Kidney (tissue), 22 donors: ENCODE measurements around the gene IL36G. TPM values are rescaled to one million over a fixed set of nuclear protein-coding genes. Genes with fewer than 3 reads are reported as not detected.
"Not testable (repeated sequence)": the region's sequence is repeated elsewhere in the genome, so short reads cannot be mapped to it uniquely, and the experiment has no call there.

ENCODE experiments used
- DNase-seq, 5 donors: peaks; one replicate each; pipeline ENCODE4 v3.0.0-alpha.2; 2013 to 2020
- FAIRE-seq: peaks from 2 replicates; lab custom pipeline; 2012; peaks lifted over from hg19 to GRCh38; lab: Jason Lieb, UNC
- H3K27ac ChIP-seq, 2 donors: one replicate each; pipeline ENCODE4 v1.7.0; 2013; ENCODE audit warnings: low read depth in 2 of 2, low read length in 2 of 2, inconsistent platforms in 1 of 2
- H3K27me3 ChIP-seq: one replicate; pipeline ENCODE4 v1.7.1; 2013; ENCODE audit warnings: low read length, inconsistent platforms; ENCODE audit not compliant: control insufficient read depth, insufficient read depth
- H3K36me3 ChIP-seq, 3 donors: one replicate each; pipeline versions ENCODE4 v1.7.0 to v1.7.1; 2013; ENCODE audit warnings: low read length in 3 of 3, control low read depth in 1 of 3, inconsistent platforms in 1 of 3; ENCODE audit not compliant: insufficient read depth in 3 of 3, control insufficient read depth in 2 of 3
- H3K4me1 ChIP-seq, 3 donors: one replicate each; pipeline versions ENCODE4 v1.7.0 to v1.7.1; 2013; ENCODE audit warnings: low read length in 3 of 3, inconsistent platforms in 1 of 3, low read depth in 1 of 3; ENCODE audit not compliant: control insufficient read depth in 2 of 3, insufficient read depth in 2 of 3
- H3K4me3 ChIP-seq, 3 donors: one replicate each; pipeline versions ENCODE4 v1.7.0 to v1.8.1; 2013; ENCODE audit warnings: low read length in 3 of 3, control low read depth in 1 of 3, inconsistent platforms in 1 of 3
- H3K9ac ChIP-seq, 3 donors: one replicate each; pipeline versions ENCODE4 v1.7.0 to v1.7.1; 2013; ENCODE audit warnings: low read length in 3 of 3, control low read depth in 1 of 3, inconsistent platforms in 1 of 3
- H3K9me3 ChIP-seq, 3 donors: one replicate each; pipeline versions ENCODE4 v1.7.0 to v1.7.1; 2013; ENCODE audit warnings: low read length in 3 of 3, control low read depth in 1 of 3, inconsistent platforms in 1 of 3; ENCODE audit not compliant: control insufficient read depth in 2 of 3, insufficient read depth in 1 of 3
- intact Hi-C: fragments of 100-400 bp; cut with DNase I; formaldehyde crosslinking; loops from one replicate; pipeline ENCODE4 v1.11.1; 2022
- long read RNA-seq, 10 donors: library from polyadenylated mRNA in 1 of 10; unstranded in 1 of 10; transcript quantifications; one replicate each; pipeline ENCODE4 v2.0.0 and lab custom pipeline, GENCODE V29; 2021 to 2026
- polyA plus RNA-seq: library from polyadenylated mRNA; stranded (reverse); fragments of 350-450 nt; fragmentation: Illumina TruSeq; extraction: RNeasy Lipid Tissue Mini Kit (QIAGEN cat#74804); gene quantifications from one replicate; pipeline ENCODE4 v1.2.3, GENCODE V29; 2014; ENCODE audit warnings: low read depth, low replicate concordance; ENCODE audit not compliant: insufficient read depth
- total RNA-seq: library from RNA; stranded (reverse); fragmentation: NEBNext Ultra II Directional; extraction: Animal tissue kit (Norgen Biotek cat#: 25700); gene quantifications from one replicate; pipeline ENCODE4 v1.2.1, GENCODE V29; 2021
- TF ChIP-seq, protein P1 (sequence below): IDR thresholded peaks from 3 replicates; pipeline ENCODE4 v1.5.1; 2012; ENCODE audit warnings: mild to moderate bottlenecking, moderate library complexity, borderline replicate concordance; ENCODE audit not compliant: insufficient read depth; ENCODE audit errors: extremely low read depth
- donor health status: control.
- donor health status: control.
- donor health status: control.
- donor health status: control.
- donor health status: control.
- donor health status: DM: yes; HTN: yes; CAD: no.
- donor health status: Normal renal cell carcinoma (clear cell type).

IL36G gene
- not detected for total RNA-seq
- 1.7 TPM for polyA plus RNA-seq
- long read RNA-seq, donor 1, result 0 reads
- long read RNA-seq, donor 2, result 0 reads
- long read RNA-seq, donor 3, result 0 reads
- long read RNA-seq, donor 4, result 0 reads
- long read RNA-seq, donor 5, result 0 reads
- long read RNA-seq, donor 6, result 0 reads
- long read RNA-seq, donor 7, result 0 reads
- long read RNA-seq, donor 8, result 0 reads
- long read RNA-seq, donor 9, result 0 reads
- long read RNA-seq, donor 10, result 0 reads

DNA sequence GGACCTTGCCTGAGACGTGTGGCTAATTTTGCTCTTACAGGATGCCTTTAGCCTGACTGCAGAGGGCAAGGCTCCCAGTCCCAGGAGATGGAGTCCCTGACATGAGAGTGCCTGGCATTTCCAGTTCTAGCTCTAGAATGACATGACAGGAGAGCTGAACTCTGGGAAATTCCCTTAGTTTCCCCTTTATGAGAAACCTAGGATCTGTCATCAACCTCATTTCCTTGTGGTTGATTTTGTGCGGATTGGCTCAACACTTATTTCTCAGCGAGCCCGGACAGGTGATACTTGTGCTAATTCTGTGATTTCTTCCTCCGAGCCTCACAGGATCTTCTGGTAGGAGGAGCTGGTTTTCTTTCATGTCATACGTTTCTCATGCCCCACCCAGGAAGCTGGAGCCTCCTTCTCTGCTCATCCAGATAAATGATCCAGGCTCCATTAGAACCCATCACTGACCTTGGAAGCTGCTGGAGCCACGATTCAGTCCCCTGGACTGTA is at the start of gene IL36G:
TSS of gene IL36G (plus strand) at position 448 of the 498 bp plus-strand sequence. CDS start 633 bp downstream, outside the sequence.
- DNase-seq, result no peak
- TF ChIP-seq, protein P1, sequence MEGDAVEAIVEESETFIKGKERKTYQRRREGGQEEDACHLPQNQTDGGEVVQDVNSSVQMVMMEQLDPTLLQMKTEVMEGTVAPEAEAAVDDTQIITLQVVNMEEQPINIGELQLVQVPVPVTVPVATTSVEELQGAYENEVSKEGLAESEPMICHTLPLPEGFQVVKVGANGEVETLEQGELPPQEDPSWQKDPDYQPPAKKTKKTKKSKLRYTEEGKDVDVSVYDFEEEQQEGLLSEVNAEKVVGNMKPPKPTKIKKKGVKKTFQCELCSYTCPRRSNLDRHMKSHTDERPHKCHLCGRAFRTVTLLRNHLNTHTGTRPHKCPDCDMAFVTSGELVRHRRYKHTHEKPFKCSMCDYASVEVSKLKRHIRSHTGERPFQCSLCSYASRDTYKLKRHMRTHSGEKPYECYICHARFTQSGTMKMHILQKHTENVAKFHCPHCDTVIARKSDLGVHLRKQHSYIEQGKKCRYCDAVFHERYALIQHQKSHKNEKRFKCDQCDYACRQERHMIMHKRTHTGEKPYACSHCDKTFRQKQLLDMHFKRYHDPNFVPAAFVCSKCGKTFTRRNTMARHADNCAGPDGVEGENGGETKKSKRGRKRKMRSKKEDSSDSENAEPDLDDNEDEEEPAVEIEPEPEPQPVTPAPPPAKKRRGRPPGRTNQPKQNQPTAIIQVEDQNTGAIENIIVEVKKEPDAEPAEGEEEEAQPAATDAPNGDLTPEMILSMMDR, result no peak
- H3K27ac ChIP-seq, result no peak within 1 kb of the TSS
- no peaks in the 10 kb centered on the region for H3K27me3 ChIP-seq
- intact Hi-C loops, result no loop called here
- no peak within 1 kb of the TSS for H3K4me3 ChIP-seq
- H3K4me1 ChIP-seq, result no peaks in the 10 kb centered on the region
- no peaks in the 10 kb centered on the region for H3K9me3 ChIP-seq
- H3K36me3 ChIP-seq, result no peaks in the 10 kb centered on the region
- no peak within 1 kb of the TSS for H3K9ac ChIP-seq
- FAIRE-seq, result no peak

DNA sequence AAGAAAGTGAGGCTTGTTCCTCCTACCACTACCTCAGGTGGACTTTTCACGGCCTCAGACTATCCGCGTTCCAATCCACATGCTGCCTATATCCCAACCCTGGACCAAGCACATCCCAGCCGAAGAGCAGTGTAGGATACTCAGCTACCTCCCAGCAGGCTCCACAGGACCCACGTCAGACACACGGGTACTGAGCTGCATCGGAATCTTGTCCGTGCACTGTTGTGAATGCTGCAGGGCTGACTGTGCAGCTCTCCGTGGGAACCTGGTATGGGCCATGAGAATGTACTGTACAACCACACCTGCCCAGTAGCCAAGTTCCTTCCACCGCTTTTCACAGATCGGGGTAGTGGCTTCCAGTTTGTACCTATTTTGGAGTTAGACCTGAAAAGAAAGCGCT is 44.5 kb upstream of the IL36G start:
- TF ChIP-seq, protein P1, result no peak
- Histone ChIP-seq H3K4me1 (no peaks in the 10 kb centered on the region), H3K9me3 (no peaks in the 10 kb centered on the region), H3K27me3 (no peaks in the 10 kb centered on the region), H3K36me3 (no peaks in the 10 kb centered on the region), H3K9ac (no peak overlapping the region), H3K27ac (no peak overlapping the region), H3K4me3 (no peak overlapping the region)
- intact Hi-C loops, result no loop called here
- DNase-seq, result no peak
- FAIRE-seq, result no peak

DNA sequence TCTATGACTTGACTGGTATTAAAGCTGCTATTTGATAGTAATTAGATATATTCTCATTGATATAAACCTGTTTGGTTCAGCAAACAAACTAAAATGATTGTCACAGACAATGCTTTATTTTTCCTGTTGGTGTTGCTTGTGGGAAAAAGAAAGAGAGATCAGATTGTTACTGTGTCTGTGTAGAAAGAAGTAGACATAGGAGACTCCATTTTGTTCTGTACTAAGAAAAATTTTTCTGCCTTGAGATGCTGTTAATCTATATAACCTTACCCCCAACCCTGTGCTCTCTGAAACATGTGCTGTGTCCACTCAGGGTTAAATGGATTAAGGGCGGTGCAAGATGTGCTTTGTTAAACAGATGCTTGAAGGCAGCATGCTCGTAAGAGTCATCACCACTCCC is 43.7 kb upstream of the IL36G start:
- H3K27me3 ChIP-seq, H3K9ac ChIP-seq, H3K36me3 ChIP-seq, DNase-seq, H3K27ac ChIP-seq, FAIRE-seq, H3K4me1 ChIP-seq, H3K9me3 ChIP-seq, H3K4me3 ChIP-seq, intact Hi-C loops: not testable (repeated sequence)

DNA sequence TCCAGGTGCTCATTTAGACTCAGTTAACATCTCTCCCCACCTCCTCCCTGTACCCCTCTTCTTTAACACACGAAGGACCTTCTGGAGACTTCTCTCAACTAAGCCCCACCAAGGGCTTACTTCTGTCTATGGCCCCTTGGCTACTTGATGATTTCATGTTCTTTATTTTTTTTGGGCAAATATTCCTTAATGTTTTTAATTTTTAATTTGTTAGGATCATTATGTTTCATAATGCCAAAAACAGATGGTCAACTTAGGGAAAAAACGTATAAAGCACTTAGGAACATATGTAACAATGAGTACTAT is 40.9 kb upstream of the IL36G start:
- intact Hi-C loops, result no loop called here
- H3K4me3 ChIP-seq, result no peak overlapping the region
- TF ChIP-seq, protein P1, result no peak
- H3K27ac ChIP-seq, result no peak overlapping the region
- H3K27me3 ChIP-seq, result no peaks in the 10 kb centered on the region
- peaks cover 0 to 6% (median 0%) of the 10 kb centered on the region in 3 donors for H3K4me1 ChIP-seq
- no peaks in the 10 kb centered on the region for H3K9me3 ChIP-seq
- H3K36me3 ChIP-seq, result no peaks in the 10 kb centered on the region
- FAIRE-seq (no peak), DNase-seq (no peak)
- no peak overlapping the region for H3K9ac ChIP-seq
